Upper lobe of left lung (tissue), 6 donors: ENCODE measurements around the gene TBC1D8. TPM values are rescaled to one million over a fixed set of nuclear protein-coding genes. Genes with fewer than 3 reads are reported as not detected.

Experiments used
- ATAC-seq, 2 donors: fragments of 200-7000 bp; cut with Tn5 transposase; one replicate each; pipeline ENCODE4 v1.9.1; 2022; ENCODE audit warnings: mild to moderate bottlenecking in 2 of 2, moderate library complexity in 2 of 2; ENCODE audit not compliant: low FRiP score in 2 of 2
- DNase-seq, 2 donors: peaks; one replicate each; pipeline ENCODE4 v3.0.0-alpha.2; 2019 to 2020
- H3K27ac ChIP-seq, 4 donors: fragments of 200-600 bp; sonication (generic); one replicate each; pipeline ENCODE4 v1.5.1; 2016 to 2019
- H3K27me3 ChIP-seq, 4 donors: fragments of 200-600 bp; sonication (generic); one replicate each; pipeline ENCODE4 v1.5.1; 2017 to 2019
- H3K36me3 ChIP-seq, 4 donors: fragments of 200-600 bp; sonication (generic); one replicate each; pipeline ENCODE4 v1.5.1; 2016 to 2019
- H3K4me1 ChIP-seq, 4 donors: fragments of 200-600 bp; sonication (generic); one replicate each; pipeline ENCODE4 v1.5.1; 2018 to 2019
- H3K4me3 ChIP-seq, 4 donors: fragments of 200-600 bp; sonication (generic); one replicate each; pipeline ENCODE4 v1.5.1; 2017 to 2019; ENCODE audit warnings: mild to moderate bottlenecking in 2 of 4, moderate library complexity in 1 of 4
- H3K9me3 ChIP-seq, 4 donors: fragments of 200-600 bp; sonication (generic); one replicate each; pipeline ENCODE4 v1.5.1; 2018 to 2019
- CTCF ChIP-seq, 6 experiments: fragments of 450-650 bp in 4 of 6; fragments of 200-600 bp in 2 of 6; sonication (generic) in 2 of 6; IDR thresholded peaks; one replicate each; pipeline ENCODE4 v1.5.1; 2016 to 2019; ENCODE audit warnings: antibody characterized with exemption in 6 of 6
- EP300 ChIP-seq, 4 donors: sonication (generic); formaldehyde crosslinking; IDR thresholded peaks; one replicate each; pipeline ENCODE4 v1.5.1; 2017; ENCODE audit warnings: antibody characterized with exemption in 4 of 4, control low read depth in 2 of 4
- POLR2A ChIP-seq, 4 donors: fragments of 450-650 bp; IDR thresholded peaks; one replicate each; pipeline ENCODE4 v1.5.1; 2016 to 2017; ENCODE audit warnings: antibody characterized with exemption in 4 of 4, mild to moderate bottlenecking in 2 of 4
- POLR2AphosphoS5 ChIP-seq, 2 donors: sonication (generic); formaldehyde crosslinking; IDR thresholded peaks; one replicate each; pipeline ENCODE4 v1.5.1; 2017; ENCODE audit warnings: antibody characterized with exemption in 2 of 2
- WGBS, 2 donors: methylation state at CpG; one replicate each; pipeline ENCODE4 v1.1.5; 2017 to 2018; 5-methylcytosine and 5-hydroxymethylcytosine counted together
- total RNA-seq, 6 donors: library from RNA; depleted of rRNA in 4 of 6; stranded (reverse); fragments of >200 nt in 4 of 6; gene quantifications; one replicate each; pipeline versions ENCODE4 v1.1.0 to v1.2.1, GENCODE V29; 2016 to 2021
- donor health status: DM: no; HTN: no; CAD: no; lungs with moderate emphysema.
- donor health status: DM: no; HTN: yes; CAD: no; lungs with severe emphysema.

Gene TBC1D8
- total RNA-seq, 6 donors from 2014 or later = 21.0 to 133 (median 56.8) TPM

GRCh38 chr2:101026923-101027469 lies 124.2 kb downstream of the TBC1D8 start:
- TF ChIP-seq POLR2A (IDR thresholded peaks at IDR 0.05) = no peak
- peaks cover 0 to 6% (median 3%) of the 10 kb centered on the region in 4 donors for H3K4me1 ChIP-seq
- H3K27me3 ChIP-seq = no peaks in the 10 kb centered on the region
- DNase-seq (no peak), ATAC-seq (peak in 1 of 2 donors; percentile 8)
- H3K4me3 ChIP-seq = no peak overlapping the region
- 89 to 92% methylated on average over 15 of the region's 15 CpGs for WGBS, 2 donors
- H3K36me3 ChIP-seq = peaks cover 12 to 70% (median 21%) of the 10 kb centered on the region in 4 donors
- no peak overlapping the region for H3K27ac ChIP-seq
- H3K9me3 ChIP-seq = no peaks in the 10 kb centered on the region

- H3K4me1 ChIP-seq = peaks cover 0 to under 1% (median 0%) of the 10 kb centered on the region in 4 donors
- 72 to 77% methylated on average over 8 to 9 of the region's 9 CpGs for WGBS, 2 donors
- no peaks in the 10 kb centered on the region for H3K27me3 ChIP-seq
- DNase-seq (no peak), ATAC-seq (no peak)
- H3K36me3 ChIP-seq = peaks cover 12 to 74% (median 27%) of the 10 kb centered on the region in 4 donors
- no peaks in the 10 kb centered on the region for H3K9me3 ChIP-seq
- no peak for TF ChIP-seq CTCF (IDR thresholded peaks at IDR 0.05)
- no peak for TF ChIP-seq EP300 (IDR thresholded peaks at IDR 0.05)
- no peak for TF ChIP-seq POLR2AphosphoS5 (IDR thresholded peaks at IDR 0.05)
- TF ChIP-seq POLR2A (IDR thresholded peaks at IDR 0.05) = no peak
- no peak overlapping the region for H3K4me3 ChIP-seq
- no peak overlapping the region for H3K27ac ChIP-seq
These were observed 124.9 kb downstream of the TBC1D8 start for GRCh38 chr2:101026253-101026701.

- DNase-seq (no peak), ATAC-seq (no peak)
- Histone ChIP-seq H3K4me1 (no peaks in the 10 kb centered on the region), H3K27ac (no peak overlapping the region), H3K9me3 (no peaks in the 10 kb centered on the region), H3K27me3 (no peaks in the 10 kb centered on the region), H3K4me3 (no peak overlapping the region), H3K36me3 (peaks cover 12 to 78% (median 33%) of the 10 kb centered on the region in 4 donors)
- 94 to 97% methylated on average over 6 of the region's 6 CpGs for WGBS, 2 donors
- TF ChIP-seq CTCF (IDR thresholded peaks at IDR 0.05) = no peak
- no peak for TF ChIP-seq POLR2A (IDR thresholded peaks at IDR 0.05)
- no peak for TF ChIP-seq POLR2AphosphoS5 (IDR thresholded peaks at IDR 0.05)
- TF ChIP-seq EP300 (IDR thresholded peaks at IDR 0.05) = no peak
These were observed 125.6 kb downstream of the TBC1D8 start for GRCh38 chr2:101025561-101025960.

- TF ChIP-seq POLR2A (IDR thresholded peaks at IDR 0.05) (no peak), POLR2AphosphoS5 (IDR thresholded peaks at IDR 0.05) (no peak), CTCF (IDR thresholded peaks at IDR 0.05) (no peak), EP300 (IDR thresholded peaks at IDR 0.05) (no peak)
- WGBS, 2 donors = 97 to 98% methylated on average over 6 of the region's 6 CpGs
- DNase-seq = no peak
- ATAC-seq = no peak
- H3K27me3 ChIP-seq = no peaks in the 10 kb centered on the region
- H3K4me1 ChIP-seq = no peaks in the 10 kb centered on the region
- peaks cover 16 to 78% (median 34%) of the 10 kb centered on the region in 4 donors for H3K36me3 ChIP-seq
- no peak overlapping the region for H3K4me3 ChIP-seq
- H3K9me3 ChIP-seq = no peaks in the 10 kb centered on the region
- no peak overlapping the region for H3K27ac ChIP-seq
These were observed 127.7 kb downstream of the TBC1D8 start for GRCh38 chr2:101023327-101024107.

- DNase-seq = no peak
- no peak for ATAC-seq
- TF ChIP-seq EP300 (IDR thresholded peaks at IDR 0.05) (no peak), POLR2AphosphoS5 (IDR thresholded peaks at IDR 0.05) (no peak)
- no peak overlapping the region for H3K4me3 ChIP-seq
- H3K27ac ChIP-seq = no peak overlapping the region
- no peaks in the 10 kb centered on the region for H3K4me1 ChIP-seq
- no peaks in the 10 kb centered on the region for H3K27me3 ChIP-seq
- H3K36me3 ChIP-seq = peaks cover 8 to 72% (median 30%) of the 10 kb centered on the region in 4 donors
- 88 to 91% methylated on average over 15 to 16 of the region's 16 CpGs for WGBS, 2 donors
- no peaks in the 10 kb centered on the region for H3K9me3 ChIP-seq
These were observed 129.0 kb downstream of the TBC1D8 start for GRCh38 chr2:101022221-101022620.
